HepG2 (cell line): Measurements from ENCODE around the gene SCRT2. TPM values are rescaled to one million over a fixed set of nuclear protein-coding genes. Genes with fewer than 3 reads are reported as not detected.

Source experiments
- ATF4 ChIP-seq, 2 experiments: fragments of 450-650 bp in 1 of 2; sonication (generic) in 1 of 2; formaldehyde crosslinking; IDR thresholded peaks; 2 replicates each; pipeline versions ENCODE4 v1.5.0 to v1.8.0; 2020 to 2022; ENCODE audit warnings: mild to moderate bottlenecking in 1 of 2, missing genetic modification reagents in 1 of 2
- CEBPB ChIP-seq: IDR thresholded peaks from 2 replicates; pipeline ENCODE4 v1.6.1; 2011; ENCODE audit warnings: low read depth, low read length, improper control_type of control experiment, borderline replicate concordance
- CEBPG ChIP-seq: IDR thresholded peaks from 2 replicates; pipeline ENCODE4 v1.6.1; 2016
- CENPT ChIP-seq: sonication (generic); formaldehyde crosslinking; IDR thresholded peaks from 2 replicates; pipeline ENCODE4 v1.8.0; 2022; ENCODE audit warnings: low read depth, mild to moderate bottlenecking, moderate library complexity, missing genetic modification reagents
- DBP ChIP-seq: sonication (generic); formaldehyde crosslinking; IDR thresholded peaks from 2 replicates; pipeline ENCODE4 v1.4.0; 2020; ENCODE audit warnings: missing genetic modification reagents; ENCODE audit errors: not compliant biosample characterization
- EP300 ChIP-seq, 3 experiments: sonication (generic) in 1 of 3; formaldehyde crosslinking in 1 of 3; IDR thresholded peaks; 2 replicates each; pipeline versions ENCODE4 v1.5.1 to v1.6.1; 2011 to 2020; ENCODE audit warnings: low read depth in 2 of 3, low read length in 2 of 3, borderline replicate concordance in 1 of 3, improper control_type of control experiment in 1 of 3, mild to moderate bottlenecking in 1 of 3, missing genetic modification reagents in 1 of 3, moderate library complexity in 1 of 3
- ETV5 ChIP-seq: IDR thresholded peaks from 2 replicates; pipeline ENCODE4 v1.6.1; 2018; ENCODE audit warnings: missing biosample characterization, missing genetic modification reagents, inconsistent platforms, borderline replicate concordance
- HDAC1 ChIP-seq: sonication (generic); formaldehyde crosslinking; IDR thresholded peaks from 2 replicates; pipeline ENCODE4 v1.5.1; 2020; ENCODE audit warnings: mild to moderate bottlenecking, missing genetic modification reagents
- PCBP1 ChIP-seq: fragments of 200-400 bp; formaldehyde crosslinking; IDR thresholded peaks from 2 replicates; pipeline ENCODE4 v1.6.1; 2017; ENCODE audit warnings: mild to moderate bottlenecking, low read depth, low read length, borderline replicate concordance
- REXO4 ChIP-seq: sonication (generic); formaldehyde crosslinking; IDR thresholded peaks from 2 replicates; pipeline ENCODE4 v1.8.0; 2022; ENCODE audit warnings: missing genetic modification reagents, mild to moderate bottlenecking, borderline replicate concordance
- SCMH1 ChIP-seq: sonication (generic); formaldehyde crosslinking; IDR thresholded peaks from 2 replicates; pipeline ENCODE4 v1.9.0; 2021; ENCODE audit warnings: missing genetic modification reagents, mild to moderate bottlenecking, borderline replicate concordance
- TCF7L2 ChIP-seq: IDR thresholded peaks from 2 replicates; pipeline ENCODE4 v1.6.1; 2011; ENCODE audit warnings: mild to moderate bottlenecking, low read depth, low read length, moderate library complexity
- WIZ ChIP-seq: sonication (generic); formaldehyde crosslinking; IDR thresholded peaks from 2 replicates; pipeline ENCODE4 v1.5.1; 2020; ENCODE audit warnings: mild to moderate bottlenecking, missing genetic modification reagents
- ZBTB49 ChIP-seq: sonication (generic); formaldehyde crosslinking; IDR thresholded peaks from 2 replicates; pipeline ENCODE4 v1.4.0; 2020; ENCODE audit warnings: missing genetic modification reagents, borderline replicate concordance
- ZFAT ChIP-seq: sonication (generic); formaldehyde crosslinking; conservative IDR thresholded peaks from 2 replicates; pipeline ENCODE4 v1.8.1; 2023; ENCODE audit warnings: missing genetic modification reagents, inconsistent platforms
- ZFP62 ChIP-seq: sonication (generic); formaldehyde crosslinking; IDR thresholded peaks from 2 replicates; pipeline ENCODE4 v1.4.0; 2020; ENCODE audit warnings: missing genetic modification reagents
- ZHX1 ChIP-seq: sonication (generic); formaldehyde crosslinking; IDR thresholded peaks from 2 replicates; pipeline ENCODE4 v1.8.1; 2022; ENCODE audit warnings: low read depth, mild to moderate bottlenecking, missing genetic modification reagents
- ZNF263 ChIP-seq: sonication (generic); formaldehyde crosslinking; IDR thresholded peaks from 2 replicates; pipeline ENCODE4 v1.4.0; 2020; ENCODE audit warnings: missing genetic modification reagents
- ZNF550 ChIP-seq: sonication (generic); formaldehyde crosslinking; IDR thresholded peaks from 2 replicates; pipeline ENCODE4 v1.4.0; 2020; ENCODE audit warnings: mild to moderate bottlenecking, missing genetic modification reagents, borderline replicate concordance
- ZNF740 ChIP-seq: sonication (generic); formaldehyde crosslinking; IDR thresholded peaks from 2 replicates; pipeline ENCODE4 v1.4.0; 2020; ENCODE audit warnings: missing genetic modification reagents
- ZNF790 ChIP-seq: sonication (generic); formaldehyde crosslinking; IDR thresholded peaks from 2 replicates; pipeline ENCODE4 v1.8.0; 2022; ENCODE audit warnings: missing genetic modification reagents, mild to moderate bottlenecking, borderline replicate concordance
- polyA plus RNA-seq, 8 experiments: library from polyadenylated mRNA; depleted of rRNA in 3 of 8; stranded (reverse) in 7 of 8; unstranded in 1 of 8; fragments of >200 nt; fragmentation: Illumina TruSeq in 4 of 8; extraction: Trizol in 4 of 8; gene quantifications; 2 replicates each; pipeline versions ENCODE4 v1.2.1 to v1.2.3, GENCODE V29; 2011 to 2016; ENCODE audit warnings: low read depth in 4 of 8, missing spikeins in 1 of 8, mixed read lengths in 1 of 8; ENCODE audit not compliant: insufficient read depth in 1 of 8
- total RNA-seq, 5 experiments: library from RNA; depleted of rRNA; stranded (reverse); fragments of >200 nt; fragmentation: Illumina TruSeq; extraction: Trizol; gene quantifications; 2 replicates each; pipeline ENCODE4 v1.2.3, GENCODE V29; 2016; ENCODE audit warnings: low read depth in 1 of 5

Gene SCRT2
- total and polyA plus RNA-seq, 2 of the 13 experiments (the other 11 are each of a cell fraction or from before 2014, with no cell fraction given) = not detected

- TF ChIP-seq ATF4 (CRISPR knock-in tag; IDR thresholded peaks at IDR 0.05) (0 out of 4 replicates have a peak, but pooled peaks of 1 of the 2 experiments have one; percentile 32), ETV5 (CRISPR knock-in tag) (no peak), ZNF790 (CRISPR knock-in tag) (no peak), ZBTB49 (CRISPR knock-in tag) (no peak), EP300 (IDR thresholded peaks at IDR 0.05; ENCODE audit: low read depth in 2 of 2, low read length in 2 of 2) (peak; percentile 44 to 51; a peak in 2 of 4 replicates), EP300 (CRISPR knock-in tag; IDR thresholded peaks at IDR 0.05; ENCODE audit: borderline replicate concordance) (no peak), SCMH1 (no peak), ZNF263 (CRISPR knock-in tag) (0 out of 2 replicates have a peak, but pooled peaks have one; percentile 1), TCF7L2 (no peak), CENPT (CRISPR knock-in tag) (no peak), ZFP62 (CRISPR knock-in tag) (no peak), CEBPG (CRISPR knock-in tag) (peak; percentile 42), ZNF740 (CRISPR knock-in tag) (no peak), PCBP1 (no peak), ZNF550 (CRISPR knock-in tag) (no peak), ZHX1 (CRISPR knock-in tag) (no peak), REXO4 (CRISPR knock-in tag) (no peak), HDAC1 (no peak; the same call in 1 of the 2 replicates), CEBPB (peak; percentile 46; the same call in 1 of the 2 replicates), DBP (CRISPR knock-in tag) (no peak), ZFAT (CRISPR knock-in tag) (no peak), WIZ (CRISPR knock-in tag) (no peak)
Observed at GRCh38 chr20:646107-646867, 29.3 kb downstream of the SCRT2 start (continued).
